Mucosa of descending colon (tissue), 3 donors: ENCODE data around the gene SLC38A10. TPM values are rescaled to one million over a fixed set of nuclear protein-coding genes. Genes with fewer than 3 reads are reported as not detected.
"Not testable (repeated sequence)": the region's sequence is repeated elsewhere in the genome, so short reads cannot be mapped to it uniquely, and the experiment has no call there.

ENCODE experiments used
- ATAC-seq: fragments of 200-7000 bp; cut with Tn5 transposase; one replicate; pipeline ENCODE4 v1.9.1; 2020; ENCODE audit warnings: mild to moderate bottlenecking, moderate library complexity
- DNase-seq, 3 donors: peaks; one replicate each; pipeline ENCODE4 v3.0.0-alpha.2; 2020
- H3K36me3 ChIP-seq: fragments of 200-600 bp; one replicate; pipeline ENCODE4 v1.8.0; 2021; ENCODE audit warnings: low read depth, mild to moderate bottlenecking
- H3K4me1 ChIP-seq: fragments of 200-600 bp; one replicate; pipeline ENCODE4 v1.8.0; 2021; ENCODE audit warnings: low read depth, mild to moderate bottlenecking
- H3K4me3 ChIP-seq: fragments of 200-600 bp; one replicate; pipeline ENCODE4 v1.8.0; 2021; ENCODE audit warnings: mild to moderate bottlenecking
- H3K9me3 ChIP-seq: fragments of 200-600 bp; one replicate; pipeline ENCODE4 v1.8.0; 2021; ENCODE audit warnings: mild to moderate bottlenecking
- CTCF ChIP-seq: fragments of 200-600 bp; IDR thresholded peaks from one replicate; pipeline ENCODE4 v1.8.0; 2022; ENCODE audit warnings: antibody characterized with exemption, mild to moderate bottlenecking
- intact Hi-C, 2 donors: fragments of 100-400 bp; cut with DNase I in 1 of 2; cut with micrococcal nuclease in 1 of 2; formaldehyde crosslinking; loops; one replicate each; pipeline versions ENCODE4 v1.11.0 to v1.11.1; 2022; cut with DNase I, micrococcal nuclease
- total RNA-seq, 3 donors: library from RNA; stranded (reverse); fragmentation: NEBNext Ultra II Directional in 2 of 3; extraction: Animal tissue kit (Norgen Biotek cat#: 25700) in 2 of 3; gene quantifications; one replicate each; pipeline versions ENCODE4 v1.2.1 to v1.2.4, GENCODE V29; 2021 to 2023
- donor health status: DM: no; HTN: no; CAD: no; lungs with moderate emphysema.
- donor health status: DM: no; HTN: no; CAD: no.
- donor health status: DM: no; HTN: yes; CAD: no.

Gene SLC38A10
- total RNA-seq, 3 donors from 2014 or later: 77.0 to 95.3 (median 94.0) TPM

- no peak overlapping the region for H3K4me3 ChIP-seq
- peaks cover 2% of the 10 kb centered on the region for H3K36me3 ChIP-seq
- no peak for ATAC-seq
- no peaks in the 10 kb centered on the region for H3K9me3 ChIP-seq
- H3K4me1 ChIP-seq: no peaks in the 10 kb centered on the region
- intact Hi-C loops: no loop called here
- TF ChIP-seq CTCF: no peak
- DNase-seq: no peak
These were observed 65.5 kb downstream of the SLC38A10 start for GRCh38 chr17:81229666-81229920.

GRCh38 chr17:81228834-81229665, 66.1 kb downstream of the SLC38A10 start:
- DNase-seq: no peak
- Histone ChIP-seq H3K4me1 (no peaks in the 10 kb centered on the region), H3K36me3 (peaks cover 2% of the 10 kb centered on the region), H3K9me3 (no peaks in the 10 kb centered on the region), H3K4me3 (no peak overlapping the region)
- no peak for TF ChIP-seq CTCF
- intact Hi-C loops: no loop called here
- peak; percentile 4 for ATAC-seq

GRCh38 chr17:81228420-81228819, 66.7 kb downstream of the SLC38A10 start:
- peak; percentile 42 for ATAC-seq
- H3K4me1 ChIP-seq: peaks cover 4% of the 10 kb centered on the region
- no peak overlapping the region for H3K4me3 ChIP-seq
- peaks cover 2% of the 10 kb centered on the region for H3K36me3 ChIP-seq
- H3K9me3 ChIP-seq: no peaks in the 10 kb centered on the region
- intact Hi-C loops: no loop called here
- DNase-seq: no peak
- TF ChIP-seq CTCF: no peak

GRCh38 chr17:81227630-81228029, 67.5 kb downstream of the SLC38A10 start:
- H3K9me3 ChIP-seq, ATAC-seq, H3K4me1 ChIP-seq, intact Hi-C loops, H3K36me3 ChIP-seq, H3K4me3 ChIP-seq, DNase-seq: not testable (repeated sequence)

GRCh38 chr17:81223762-81224130, 71.4 kb downstream of the SLC38A10 start:
- ATAC-seq: no peak
- intact Hi-C loops: no loop called here
- DNase-seq: peak in 1 of 3 donors; percentile 31
- Histone ChIP-seq H3K4me1 (peaks cover 17% of the 10 kb centered on the region), H3K9me3 (no peaks in the 10 kb centered on the region), H3K4me3 (no peak overlapping the region), H3K36me3 (peaks cover 3% of the 10 kb centered on the region)
- no peak for TF ChIP-seq CTCF

- peaks cover 17% of the 10 kb centered on the region for H3K4me1 ChIP-seq
- intact Hi-C loops: no loop called here
- no peak for TF ChIP-seq CTCF
- peak within 1 kb of the TSS; percentile 38 for H3K4me3 ChIP-seq
- H3K36me3 ChIP-seq: peaks cover 3% of the 10 kb centered on the region
- ATAC-seq (peak; percentile 96), DNase-seq (peak; percentile 98 to 100 (median 99))
- H3K9me3 ChIP-seq: no peaks in the 10 kb centered on the region
These were observed 72.0 kb downstream of the SLC38A10 start, which contains the start of gene CEP131 for GRCh38 chr17:81222906-81223761. Gene CEP131, minus strand, starts transcription at chr17:81222965. Its CDS starts 2,909 bp downstream, at chr17:81220056.
